ENCODE data around the gene EPHA5.

Gene EPHA5

GRCh38 chr4:65661471-65661870 lies 8.8 kb downstream of the EPHA5 start:
- Histone ChIP-seq H3K36me3 (ENCODE audit: insufficient read depth, low read length) (no peaks in the 10 kb centered on the region), H3K4me1 (ENCODE audit: insufficient read depth, low read length) (no peaks in the 10 kb centered on the region), H3K27ac (ENCODE audit: low read depth, low read length) (no peak overlapping the region), H3K4me3 (ENCODE audit: low read depth in 1 of 2, low read length in 2 of 2) (no peak overlapping the region), H3K9ac (ENCODE audit: low read length) (no peak overlapping the region), H3K27me3 (ENCODE audit: control insufficient read depth in 1 of 2, insufficient read depth in 2 of 2, low read length in 2 of 2) (peaks cover 12 to 22% of the 10 kb centered on the region in 2 donors), H3K9me3 (ENCODE audit: low read length) (no peaks in the 10 kb centered on the region)

- Histone ChIP-seq H3K9me3 (ENCODE audit: low read length) (no peaks in the 10 kb centered on the region), H3K27me3 (ENCODE audit: control insufficient read depth in 1 of 2, insufficient read depth in 2 of 2, low read length in 2 of 2) (no peaks in the 10 kb centered on the region), H3K9ac (ENCODE audit: low read length) (no peak overlapping the region), H3K4me1 (ENCODE audit: insufficient read depth, low read length) (no peaks in the 10 kb centered on the region), H3K4me3 (ENCODE audit: low read depth in 1 of 2, low read length in 2 of 2) (no peak overlapping the region), H3K36me3 (ENCODE audit: insufficient read depth, low read length) (no peaks in the 10 kb centered on the region), H3K27ac (ENCODE audit: low read depth, low read length) (no peak overlapping the region)
Observed at GRCh38 chr4:65658117-65658516, 12.2 kb downstream of the EPHA5 start.

GRCh38 chr4:65656008-65656407 lies 14.3 kb downstream of the EPHA5 start:
- Histone ChIP-seq H3K9ac (ENCODE audit: low read length) (no peak overlapping the region), H3K9me3 (ENCODE audit: low read length) (no peaks in the 10 kb centered on the region), H3K27ac (ENCODE audit: low read depth, low read length) (no peak overlapping the region), H3K4me1 (ENCODE audit: insufficient read depth, low read length) (no peaks in the 10 kb centered on the region), H3K27me3 (ENCODE audit: control insufficient read depth in 1 of 2, insufficient read depth in 2 of 2, low read length in 2 of 2) (no peaks in the 10 kb centered on the region), H3K4me3 (ENCODE audit: low read depth in 1 of 2, low read length in 2 of 2) (no peak overlapping the region), H3K36me3 (ENCODE audit: insufficient read depth, low read length) (no peaks in the 10 kb centered on the region)

GRCh38 chr4:65654976-65655375 lies 15.3 kb downstream of the EPHA5 start:
- Histone ChIP-seq H3K27me3 (ENCODE audit: control insufficient read depth in 1 of 2, insufficient read depth in 2 of 2, low read length in 2 of 2) (no peaks in the 10 kb centered on the region), H3K36me3 (ENCODE audit: insufficient read depth, low read length) (no peaks in the 10 kb centered on the region), H3K9ac (ENCODE audit: low read length) (no peak overlapping the region), H3K4me1 (ENCODE audit: insufficient read depth, low read length) (no peaks in the 10 kb centered on the region), H3K27ac (ENCODE audit: low read depth, low read length) (no peak overlapping the region), H3K4me3 (ENCODE audit: low read depth in 1 of 2, low read length in 2 of 2) (no peak overlapping the region), H3K9me3 (ENCODE audit: low read length) (no peaks in the 10 kb centered on the region)

- Histone ChIP-seq H3K27me3 (ENCODE audit: control insufficient read depth in 1 of 2, insufficient read depth in 2 of 2, low read length in 2 of 2) (no peaks in the 10 kb centered on the region), H3K27ac (ENCODE audit: low read depth, low read length) (no peak overlapping the region), H3K4me1 (ENCODE audit: insufficient read depth, low read length) (no peaks in the 10 kb centered on the region), H3K36me3 (ENCODE audit: insufficient read depth, low read length) (no peaks in the 10 kb centered on the region), H3K4me3 (ENCODE audit: low read depth in 1 of 2, low read length in 2 of 2) (no peak overlapping the region), H3K9ac (ENCODE audit: low read length) (no peak overlapping the region), H3K9me3 (ENCODE audit: low read length) (no peaks in the 10 kb centered on the region)
Observed at GRCh38 chr4:65653740-65654361, 16.4 kb downstream of the EPHA5 start.

GRCh38 chr4:65651751-65652150 lies 18.5 kb downstream of the EPHA5 start:
- Histone ChIP-seq H3K4me1 (ENCODE audit: insufficient read depth, low read length) (no peaks in the 10 kb centered on the region), H3K4me3 (ENCODE audit: low read depth in 1 of 2, low read length in 2 of 2) (no peak overlapping the region), H3K27me3 (ENCODE audit: control insufficient read depth in 1 of 2, insufficient read depth in 2 of 2, low read length in 2 of 2) (no peaks in the 10 kb centered on the region), H3K27ac (ENCODE audit: low read depth, low read length) (no peak overlapping the region), H3K36me3 (ENCODE audit: insufficient read depth, low read length) (no peaks in the 10 kb centered on the region), H3K9ac (ENCODE audit: low read length) (no peak overlapping the region), H3K9me3 (ENCODE audit: low read length) (no peaks in the 10 kb centered on the region)

- no peak overlapping the region for H3K9ac ChIP-seq (ENCODE audit: low read length)
- H3K27ac ChIP-seq (ENCODE audit: low read depth, low read length), result no peak overlapping the region
- H3K9me3 ChIP-seq (ENCODE audit: low read length), result no peaks in the 10 kb centered on the region
- H3K36me3 ChIP-seq (ENCODE audit: insufficient read depth, low read length), result no peaks in the 10 kb centered on the region
- no peak overlapping the region for H3K4me3 ChIP-seq (ENCODE audit: low read depth in 1 of 2, low read length in 2 of 2)
- no peaks in the 10 kb centered on the region for H3K4me1 ChIP-seq (ENCODE audit: insufficient read depth, low read length)
- no peaks in the 10 kb centered on the region for H3K27me3 ChIP-seq (ENCODE audit: control insufficient read depth in 1 of 2, insufficient read depth in 2 of 2, low read length in 2 of 2)
Observed at GRCh38 chr4:65651031-65651430, 19.3 kb downstream of the EPHA5 start.

GRCh38 chr4:65646136-65646535 lies 24.2 kb downstream of the EPHA5 start:
- Histone ChIP-seq H3K9ac (ENCODE audit: low read length) (no peak overlapping the region), H3K27me3 (ENCODE audit: control insufficient read depth in 1 of 2, insufficient read depth in 2 of 2, low read length in 2 of 2) (no peaks in the 10 kb centered on the region), H3K4me3 (ENCODE audit: low read depth in 1 of 2, low read length in 2 of 2) (no peak overlapping the region), H3K27ac (ENCODE audit: low read depth, low read length) (no peak overlapping the region), H3K36me3 (ENCODE audit: insufficient read depth, low read length) (no peaks in the 10 kb centered on the region), H3K9me3 (ENCODE audit: low read length) (no peaks in the 10 kb centered on the region), H3K4me1 (ENCODE audit: insufficient read depth, low read length) (no peaks in the 10 kb centered on the region)

- Histone ChIP-seq H3K27ac (ENCODE audit: low read depth, low read length) (no peak overlapping the region), H3K4me1 (ENCODE audit: insufficient read depth, low read length) (no peaks in the 10 kb centered on the region), H3K9me3 (ENCODE audit: low read length) (no peaks in the 10 kb centered on the region), H3K27me3 (ENCODE audit: control insufficient read depth in 1 of 2, insufficient read depth in 2 of 2, low read length in 2 of 2) (no peaks in the 10 kb centered on the region), H3K4me3 (ENCODE audit: low read depth in 1 of 2, low read length in 2 of 2) (no peak overlapping the region), H3K36me3 (ENCODE audit: insufficient read depth, low read length) (no peaks in the 10 kb centered on the region), H3K9ac (ENCODE audit: low read length) (no peak overlapping the region)
Observed at GRCh38 chr4:65645185-65645584, 25.1 kb downstream of the EPHA5 start.

- Histone ChIP-seq H3K9me3 (ENCODE audit: low read length) (no peaks in the 10 kb centered on the region), H3K36me3 (ENCODE audit: insufficient read depth, low read length) (no peaks in the 10 kb centered on the region), H3K27me3 (ENCODE audit: control insufficient read depth in 1 of 2, insufficient read depth in 2 of 2, low read length in 2 of 2) (no peaks in the 10 kb centered on the region), H3K4me3 (ENCODE audit: low read depth in 1 of 2, low read length in 2 of 2) (no peak overlapping the region), H3K9ac (ENCODE audit: low read length) (no peak overlapping the region), H3K4me1 (ENCODE audit: insufficient read depth, low read length) (no peaks in the 10 kb centered on the region), H3K27ac (ENCODE audit: low read depth, low read length) (no peak overlapping the region)
Observed at GRCh38 chr4:65635051-65635821, 35.1 kb downstream of the EPHA5 start.

- no peak overlapping the region for H3K4me3 ChIP-seq (ENCODE audit: low read depth in 1 of 2, low read length in 2 of 2)
- H3K9ac ChIP-seq (ENCODE audit: low read length), result no peak overlapping the region
- no peaks in the 10 kb centered on the region for H3K4me1 ChIP-seq (ENCODE audit: insufficient read depth, low read length)
- no peak overlapping the region for H3K27ac ChIP-seq (ENCODE audit: low read depth, low read length)
- H3K36me3 ChIP-seq (ENCODE audit: insufficient read depth, low read length), result no peaks in the 10 kb centered on the region
- H3K27me3 ChIP-seq (ENCODE audit: control insufficient read depth in 1 of 2, insufficient read depth in 2 of 2, low read length in 2 of 2), result no peaks in the 10 kb centered on the region
- no peaks in the 10 kb centered on the region for H3K9me3 ChIP-seq (ENCODE audit: low read length)
Observed at GRCh38 chr4:65624651-65625050, 45.6 kb downstream of the EPHA5 start.

- Histone ChIP-seq H3K27me3 (ENCODE audit: control insufficient read depth in 1 of 2, insufficient read depth in 2 of 2, low read length in 2 of 2) (no peaks in the 10 kb centered on the region), H3K9me3 (ENCODE audit: low read length) (no peaks in the 10 kb centered on the region), H3K27ac (ENCODE audit: low read depth, low read length) (no peak overlapping the region), H3K4me1 (ENCODE audit: insufficient read depth, low read length) (no peaks in the 10 kb centered on the region), H3K9ac (ENCODE audit: low read length) (no peak overlapping the region), H3K4me3 (ENCODE audit: low read depth in 1 of 2, low read length in 2 of 2) (no peak overlapping the region), H3K36me3 (ENCODE audit: insufficient read depth, low read length) (no peaks in the 10 kb centered on the region)
Observed at GRCh38 chr4:65623506-65623905, 46.8 kb downstream of the EPHA5 start.
